ENCODE data around the gene MRAS. TPM values are rescaled to one million over a fixed set of nuclear protein-coding genes. Genes with fewer than 3 reads are reported as not detected.

Gene MRAS
- total RNA-seq, 1 donor from 2014 or later: 79.4 TPM

DNA sequence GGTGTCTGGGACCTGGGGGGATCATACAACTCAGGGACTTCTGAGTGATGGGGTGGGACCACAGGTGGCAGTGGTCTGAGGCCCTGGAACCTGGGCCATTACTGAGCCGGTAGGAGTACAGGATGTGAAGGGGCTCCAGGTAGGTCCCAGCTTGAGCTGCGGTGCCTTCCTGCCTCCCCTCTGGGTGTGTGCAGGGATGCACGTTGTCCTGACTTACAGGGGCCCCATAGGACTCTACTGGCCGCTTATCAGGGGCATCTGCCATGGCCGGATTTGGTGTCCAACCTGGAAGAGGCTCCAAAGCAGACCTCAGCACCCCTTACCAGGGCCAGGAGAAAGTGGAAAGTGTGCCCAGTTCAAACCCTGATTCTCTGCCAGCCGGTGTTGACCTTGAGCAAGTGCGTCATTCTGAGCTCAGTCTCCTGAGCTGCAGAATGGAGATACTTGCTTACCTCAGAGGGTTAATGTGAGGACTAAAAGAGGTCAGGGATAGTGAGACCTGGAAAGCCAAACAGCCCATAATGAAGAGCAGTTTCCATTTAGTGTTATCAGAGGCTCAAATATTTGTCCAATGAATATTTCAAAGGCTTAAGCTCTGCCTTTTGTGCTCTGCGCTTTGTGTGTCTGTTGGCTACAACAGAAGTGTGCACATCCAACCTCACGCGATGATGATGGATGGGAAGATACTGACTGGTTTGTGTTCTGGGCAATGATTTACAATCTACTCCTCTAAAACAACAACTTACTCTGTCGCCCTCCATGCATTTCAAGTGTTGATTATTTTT is 50.6 kb downstream of the MRAS start:
- Histone ChIP-seq H3K4me1 (no peaks in the 10 kb centered on the region), H3K36me3 (peaks cover 44% of the 10 kb centered on the region), H3K4me3 (no peak overlapping the region), H3K27ac (no peak overlapping the region), H3K9me3 (no peaks in the 10 kb centered on the region), H3K27me3 (no peaks in the 10 kb centered on the region)
- DNase-seq (no peak), ATAC-seq (no peak)
- TF ChIP-seq, protein P1, sequence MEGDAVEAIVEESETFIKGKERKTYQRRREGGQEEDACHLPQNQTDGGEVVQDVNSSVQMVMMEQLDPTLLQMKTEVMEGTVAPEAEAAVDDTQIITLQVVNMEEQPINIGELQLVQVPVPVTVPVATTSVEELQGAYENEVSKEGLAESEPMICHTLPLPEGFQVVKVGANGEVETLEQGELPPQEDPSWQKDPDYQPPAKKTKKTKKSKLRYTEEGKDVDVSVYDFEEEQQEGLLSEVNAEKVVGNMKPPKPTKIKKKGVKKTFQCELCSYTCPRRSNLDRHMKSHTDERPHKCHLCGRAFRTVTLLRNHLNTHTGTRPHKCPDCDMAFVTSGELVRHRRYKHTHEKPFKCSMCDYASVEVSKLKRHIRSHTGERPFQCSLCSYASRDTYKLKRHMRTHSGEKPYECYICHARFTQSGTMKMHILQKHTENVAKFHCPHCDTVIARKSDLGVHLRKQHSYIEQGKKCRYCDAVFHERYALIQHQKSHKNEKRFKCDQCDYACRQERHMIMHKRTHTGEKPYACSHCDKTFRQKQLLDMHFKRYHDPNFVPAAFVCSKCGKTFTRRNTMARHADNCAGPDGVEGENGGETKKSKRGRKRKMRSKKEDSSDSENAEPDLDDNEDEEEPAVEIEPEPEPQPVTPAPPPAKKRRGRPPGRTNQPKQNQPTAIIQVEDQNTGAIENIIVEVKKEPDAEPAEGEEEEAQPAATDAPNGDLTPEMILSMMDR (IDR thresholded peaks at IDR 0.05): no peak
- intact Hi-C loops (cut with DNase I): no loop called here

DNA sequence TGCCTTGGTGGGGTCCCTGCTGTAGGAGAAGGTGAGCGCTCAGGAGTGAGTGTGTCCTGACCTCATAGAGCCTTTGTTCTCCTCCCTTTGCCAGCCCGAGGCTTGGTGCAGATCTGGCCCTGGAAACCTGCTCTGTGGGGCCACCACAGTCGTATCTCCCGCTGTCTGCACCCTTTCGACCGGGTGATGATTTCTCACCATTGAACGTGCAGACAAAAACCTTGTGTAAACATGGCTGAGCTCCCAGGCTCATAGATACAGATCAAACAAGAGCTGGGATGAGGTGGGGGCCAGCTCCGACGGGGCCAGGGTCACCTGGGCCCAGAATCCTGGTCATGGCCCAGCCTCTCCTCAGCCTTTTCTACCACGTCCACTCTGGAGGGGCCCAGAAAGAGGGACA is 51.4 kb downstream of the MRAS start:
- ATAC-seq (no peak), DNase-seq (no peak)
- TF ChIP-seq, protein P1 (IDR thresholded peaks at IDR 0.05): no peak
- H3K36me3 ChIP-seq: peaks cover 52% of the 10 kb centered on the region
- no peaks in the 10 kb centered on the region for H3K27me3 ChIP-seq
- intact Hi-C loops (cut with DNase I): no loop called here
- no peak overlapping the region for H3K4me3 ChIP-seq
- H3K9me3 ChIP-seq: no peaks in the 10 kb centered on the region
- no peak overlapping the region for H3K27ac ChIP-seq
- no peaks in the 10 kb centered on the region for H3K4me1 ChIP-seq

DNA sequence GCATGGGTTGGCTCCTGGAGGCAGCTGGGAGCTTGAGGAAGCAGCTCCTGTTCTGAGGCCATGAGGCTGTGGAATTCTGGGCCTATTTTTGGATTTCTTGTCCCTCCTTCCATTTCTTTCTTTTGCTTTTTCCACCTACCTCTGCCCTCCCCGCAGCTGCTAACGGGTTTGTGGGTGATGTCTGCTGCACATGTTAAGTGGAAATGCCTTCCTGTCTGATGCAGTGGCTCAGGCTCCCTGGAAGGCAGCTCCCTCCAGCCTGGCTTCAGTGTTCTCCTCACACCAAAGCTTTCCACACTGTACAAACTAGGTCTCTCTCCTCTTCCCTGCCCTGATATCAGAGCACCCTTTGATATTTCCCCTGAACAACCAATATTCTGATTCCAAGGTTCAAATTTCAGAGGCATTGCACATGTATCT is 52.3 kb downstream of the MRAS start:
- no peaks in the 10 kb centered on the region for H3K4me1 ChIP-seq
- ATAC-seq (no peak), DNase-seq (no peak)
- no peak overlapping the region for H3K27ac ChIP-seq
- H3K27me3 ChIP-seq: no peaks in the 10 kb centered on the region
- intact Hi-C loops (cut with DNase I): no loop called here
- H3K36me3 ChIP-seq: peaks cover 54% of the 10 kb centered on the region
- no peak overlapping the region for H3K4me3 ChIP-seq
- TF ChIP-seq, protein P1 (IDR thresholded peaks at IDR 0.05): no peak
- no peaks in the 10 kb centered on the region for H3K9me3 ChIP-seq

DNA sequence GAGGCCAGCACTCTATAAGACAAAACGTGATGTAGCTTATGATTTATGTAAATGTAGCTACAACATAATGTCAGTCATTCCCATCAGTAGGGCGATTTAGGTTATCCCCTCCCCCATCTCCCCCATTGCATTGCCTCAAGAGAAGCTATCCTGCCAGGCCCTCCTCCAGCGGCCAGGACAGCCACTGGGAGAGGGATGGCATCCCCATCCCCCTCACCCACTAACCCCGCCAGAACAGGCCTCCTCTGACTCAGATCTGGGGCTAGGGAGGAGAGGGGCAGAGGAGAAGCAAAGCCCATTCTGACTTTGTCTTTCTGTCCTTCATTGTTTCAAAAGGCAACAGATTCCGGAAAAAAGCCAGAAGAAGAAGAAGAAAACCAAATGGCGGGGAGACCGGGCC is 53.5 kb downstream of the MRAS start:
- H3K4me1 ChIP-seq: no peaks in the 10 kb centered on the region
- H3K4me3 ChIP-seq: no peak overlapping the region
- no peak for DNase-seq
- TF ChIP-seq, protein P1 (IDR thresholded peaks at IDR 0.05): no peak
- ATAC-seq: no peak
- no peaks in the 10 kb centered on the region for H3K27me3 ChIP-seq
- H3K27ac ChIP-seq: no peak overlapping the region
- intact Hi-C loops (cut with DNase I): no loop called here
- H3K36me3 ChIP-seq: peaks cover 54% of the 10 kb centered on the region
- H3K9me3 ChIP-seq: no peaks in the 10 kb centered on the region

DNA sequence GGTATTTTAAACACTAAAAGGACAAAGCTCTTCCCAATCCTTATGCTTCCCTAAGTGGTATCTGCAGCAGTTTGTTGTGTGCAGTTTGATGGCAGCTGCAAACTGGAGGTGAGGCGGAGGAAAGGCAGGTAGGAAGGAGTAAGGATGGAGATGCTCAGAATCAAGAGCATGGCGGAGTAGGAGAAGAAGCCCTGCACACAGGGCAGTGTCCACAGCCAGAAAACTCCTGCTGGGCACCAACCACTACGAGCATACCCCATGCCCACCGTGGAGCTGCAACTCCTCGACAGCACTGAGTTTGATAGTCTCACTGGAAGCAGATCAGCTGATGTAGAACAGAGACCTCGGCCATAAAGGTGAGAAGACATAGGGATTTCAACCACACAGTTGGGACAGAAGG is 55.7 kb downstream of the MRAS start:
- Histone ChIP-seq H3K27me3 (no peaks in the 10 kb centered on the region), H3K9me3 (no peaks in the 10 kb centered on the region), H3K36me3 (peaks cover 45% of the 10 kb centered on the region), H3K4me1 (no peaks in the 10 kb centered on the region), H3K27ac (no peak overlapping the region), H3K4me3 (no peak overlapping the region)
- intact Hi-C loops (cut with DNase I): no loop called here
- TF ChIP-seq, protein P1 (IDR thresholded peaks at IDR 0.05): no peak
- no peak for DNase-seq
- ATAC-seq: no peak
